Activated effector memory CD4-positive, alpha-beta T cell treated with Interleukin-2 at 50 U/mL for 16 hours (primary cell): Measurements from ENCODE around the gene PLEKHA5.
"Not testable (repeated sequence)": the region's sequence is repeated elsewhere in the genome, so short reads cannot be mapped to it uniquely, and the experiment has no call there.

Source experiments
- DNase-seq: peaks from one replicate; pipeline ENCODE4 v3.0.0-alpha.2; 2020

Gene PLEKHA5

DNA sequence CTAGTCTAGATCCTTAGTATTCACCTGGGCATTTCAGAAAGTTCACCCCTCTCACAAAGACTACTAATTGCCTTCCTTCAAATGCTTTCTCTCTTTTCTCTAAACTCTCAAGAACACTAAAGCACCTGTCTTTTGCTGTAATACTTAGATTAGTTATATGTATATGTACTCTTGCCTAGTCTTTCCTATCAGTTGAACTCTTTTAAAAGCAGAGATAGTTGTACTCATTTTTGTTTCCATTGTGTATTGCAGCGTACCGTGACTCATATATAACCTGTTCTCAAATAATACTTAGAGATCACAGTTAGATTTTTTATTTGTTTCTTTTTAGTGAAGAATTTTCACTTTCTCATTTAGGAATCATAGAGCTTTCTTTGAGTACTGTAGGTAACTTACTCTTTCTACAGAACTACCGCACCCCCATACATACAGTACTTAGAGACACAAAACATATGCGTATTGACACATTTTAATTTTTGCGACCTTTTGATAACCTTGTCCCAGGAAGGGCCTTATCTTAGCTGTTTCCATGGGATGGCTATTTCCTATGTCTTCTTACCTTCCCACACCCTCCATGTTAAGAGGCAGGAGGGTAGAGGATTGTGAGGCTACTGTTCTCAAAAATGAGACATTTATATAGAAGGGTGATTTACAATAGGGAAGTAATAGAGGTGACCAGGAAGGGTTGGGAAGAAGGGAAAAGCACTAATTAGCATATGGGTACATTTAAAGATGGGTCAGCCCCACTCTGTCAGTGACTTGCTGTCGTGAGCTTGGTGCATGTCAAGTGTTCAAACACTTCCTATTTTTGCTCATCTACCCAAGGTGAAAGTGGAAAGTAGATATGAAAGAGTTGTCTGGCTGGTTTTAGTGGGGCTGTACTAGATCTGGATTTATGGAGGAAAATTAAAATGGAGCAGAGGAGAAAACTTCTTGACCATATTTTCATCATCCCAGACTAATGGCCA is 74.3 kb downstream of the PLEKHA5 start:
- no peak for DNase-seq

- no peak for DNase-seq
Measured at GRCh38 chr12:19205120-19205519, 75.6 kb downstream of the PLEKHA5 start.

DNA sequence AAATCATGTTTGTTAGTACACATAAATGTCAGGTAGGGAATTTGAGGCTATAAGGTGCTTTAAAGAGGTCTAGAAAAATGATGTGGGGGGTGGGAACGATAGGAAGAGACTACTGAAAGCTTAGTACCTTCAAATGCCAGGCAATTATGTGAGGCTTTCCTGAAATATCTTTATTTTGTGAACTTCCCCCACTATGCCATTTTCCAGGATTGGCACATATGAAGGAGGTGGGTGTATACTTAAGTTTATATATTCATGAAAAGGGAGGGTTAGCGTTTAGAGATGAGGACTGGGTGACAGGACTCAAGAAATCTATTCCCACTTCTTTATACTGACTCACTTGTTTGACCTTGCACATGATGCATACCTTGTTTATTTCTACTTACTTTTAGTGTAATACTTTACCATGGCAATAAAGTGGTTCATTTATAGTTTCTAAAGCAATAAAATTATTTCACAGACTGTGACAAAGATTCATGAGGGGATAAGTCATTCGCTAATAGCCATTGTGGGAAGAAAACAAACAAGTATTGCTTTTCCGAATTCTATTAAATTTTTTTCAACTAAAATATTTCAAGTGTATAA is 77.1 kb downstream of the PLEKHA5 start:
- DNase-seq = no peak

GRCh38 chr12:19208456-19208855 is 78.9 kb downstream of the PLEKHA5 start:
- no peak for DNase-seq

- DNase-seq = no peak
Measured at GRCh38 chr12:19209661-19210060, 80.1 kb downstream of the PLEKHA5 start.

DNA sequence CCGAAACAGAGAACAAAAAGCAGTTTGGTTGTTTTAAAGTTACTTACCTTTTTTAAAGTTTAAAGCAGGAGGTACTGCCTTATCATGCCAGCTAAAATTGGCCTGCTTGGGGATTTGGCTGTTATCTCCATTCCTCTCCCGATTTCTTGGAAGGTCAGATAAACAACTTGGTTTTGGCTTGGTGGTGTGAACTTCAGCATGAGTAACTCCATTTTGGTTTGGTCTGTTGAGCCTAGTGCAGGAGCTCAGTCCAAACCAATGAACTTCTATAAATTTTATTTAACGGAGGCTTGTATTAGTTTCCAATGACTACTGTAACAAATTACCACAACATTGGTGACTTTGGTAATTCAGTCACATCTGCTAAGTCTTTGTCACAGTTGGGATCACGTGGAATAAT is 82.3 kb downstream of the PLEKHA5 start:
- no peak for DNase-seq

DNA sequence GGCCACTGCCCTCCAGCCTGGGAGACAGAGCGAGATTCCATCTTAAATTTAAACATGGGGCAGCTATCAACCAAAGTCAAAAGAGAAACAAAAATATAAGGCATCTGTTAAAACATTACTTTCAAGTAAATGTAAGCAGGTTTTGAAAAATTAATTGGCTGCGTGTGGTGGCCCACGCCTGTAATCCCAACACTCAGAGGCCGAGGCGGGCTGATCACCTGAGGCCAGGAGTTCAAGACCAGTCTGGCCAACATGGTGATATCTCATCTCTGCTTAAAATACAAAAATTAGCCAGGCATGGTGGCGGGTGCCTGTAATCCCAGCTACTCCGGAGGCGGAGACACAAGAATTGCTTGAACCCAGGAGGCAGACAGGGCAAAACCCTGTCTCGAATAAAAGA is 82.7 kb downstream of the PLEKHA5 start:
- DNase-seq = no peak

GRCh38 chr12:19214020-19214419 is 84.5 kb downstream of the PLEKHA5 start:
- DNase-seq = no peak

DNA sequence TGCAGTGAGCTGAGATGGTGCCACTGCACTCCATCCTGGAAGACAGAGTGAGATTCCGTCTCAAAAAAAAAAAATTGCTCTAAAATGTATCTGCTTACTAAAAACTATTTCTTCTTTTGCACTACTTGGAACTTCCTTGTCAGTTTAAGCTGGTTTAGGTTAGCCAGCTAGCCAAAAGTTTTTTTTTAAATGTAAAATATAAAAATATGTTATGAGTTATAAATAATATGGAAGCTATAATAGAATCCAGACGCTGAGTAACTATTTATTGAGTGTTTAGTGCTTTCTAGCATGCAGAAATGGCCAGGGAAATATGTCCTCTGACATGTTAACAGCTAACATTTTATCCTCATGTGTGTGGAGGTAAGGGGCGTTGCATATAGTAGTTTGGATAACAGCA is 85.6 kb downstream of the PLEKHA5 start:
- no peak for DNase-seq

DNA sequence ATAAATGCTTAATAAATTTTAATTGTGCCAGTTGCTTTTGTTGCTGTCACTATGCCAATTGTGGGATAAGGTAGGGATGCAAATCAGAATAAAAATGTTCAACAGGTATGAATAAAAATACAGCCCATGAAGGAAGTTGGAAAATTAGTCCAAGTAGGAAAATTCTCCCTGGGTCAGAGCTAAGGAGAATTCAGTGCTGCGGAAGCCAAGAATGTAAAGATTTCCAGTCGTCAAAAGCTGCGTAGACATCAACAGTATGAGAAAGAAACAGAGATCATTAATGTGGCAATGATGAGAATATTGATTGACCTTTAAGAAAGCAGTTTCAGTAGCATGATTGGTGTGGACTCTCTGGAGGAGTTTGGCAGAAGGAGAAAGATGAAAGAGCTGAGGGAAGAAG is 87.9 kb downstream of the PLEKHA5 start:
- DNase-seq = no peak

DNA sequence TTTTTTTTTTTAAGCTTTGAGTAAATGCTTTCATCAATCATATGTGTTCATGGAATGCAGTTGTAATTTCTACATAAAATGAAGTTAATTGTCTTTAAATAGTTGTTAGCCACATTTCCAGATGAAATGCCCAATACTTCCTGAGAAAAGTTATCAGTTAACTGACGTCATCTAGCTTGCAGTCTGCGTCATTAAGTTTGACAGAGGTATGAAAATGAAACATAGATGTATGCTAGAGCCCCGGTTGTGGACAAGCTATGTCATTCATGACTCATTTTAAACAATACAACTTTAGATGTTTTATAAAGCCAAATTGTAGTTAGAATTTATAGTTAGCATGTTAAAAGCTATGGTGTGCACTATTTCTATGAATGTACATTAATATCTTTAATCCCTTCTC is 90.7 kb downstream of the PLEKHA5 start:
- DNase-seq = no peak

DNA sequence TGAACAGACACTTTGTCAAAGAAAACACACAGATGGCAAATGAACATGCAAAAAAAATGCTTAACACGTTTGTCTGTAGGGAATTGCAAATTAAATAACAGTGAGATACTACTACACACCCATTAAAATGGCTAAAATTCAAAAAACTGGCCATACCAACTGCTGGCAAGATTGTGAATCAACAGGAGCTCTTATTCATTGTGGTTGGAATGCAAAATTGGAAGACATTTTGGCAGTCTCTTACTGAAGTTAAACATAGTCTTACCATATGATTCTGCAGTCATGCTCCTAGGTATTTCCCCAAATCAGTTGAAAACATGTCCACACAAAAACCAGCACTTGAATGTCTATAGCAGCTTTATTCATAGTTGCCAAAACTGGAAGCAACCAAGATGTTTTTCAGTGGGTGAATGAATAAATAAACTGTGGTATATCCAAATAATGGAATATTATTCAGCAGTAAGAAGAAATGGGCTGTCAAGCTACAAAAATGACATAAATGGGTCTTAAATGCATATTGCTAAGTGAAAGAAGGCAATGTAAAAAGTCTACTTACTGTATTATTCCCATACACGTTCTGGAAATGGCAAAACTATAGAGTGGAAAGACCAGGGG is 91.4 kb downstream of the PLEKHA5 start:
- no peak for DNase-seq

GRCh38 chr12:19222558-19222957 is 93.0 kb downstream of the PLEKHA5 start:
- no peak for DNase-seq

DNA sequence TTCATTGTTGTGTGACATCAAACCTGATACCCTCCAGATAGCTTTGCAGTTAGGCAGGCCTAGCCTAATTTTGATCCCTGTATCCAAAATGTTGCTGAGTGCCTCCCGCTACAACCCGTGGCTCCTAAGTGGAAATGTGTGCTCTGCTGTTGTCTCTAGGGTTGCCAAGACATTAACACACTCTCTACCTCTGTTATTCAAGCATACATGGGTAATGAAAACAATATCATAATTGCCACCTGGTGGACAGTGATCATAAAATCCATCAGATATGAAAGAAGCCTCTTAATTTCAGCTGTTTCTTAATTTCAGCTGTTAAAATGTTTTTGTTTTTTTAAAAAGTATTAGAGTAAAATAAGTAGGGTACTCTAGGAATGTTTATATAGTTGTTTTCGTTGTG is 93.5 kb downstream of the PLEKHA5 start:
- no peak for DNase-seq

- DNase-seq = no peak
Measured at GRCh38 chr12:19223695-19224094, 94.2 kb downstream of the PLEKHA5 start.

DNA sequence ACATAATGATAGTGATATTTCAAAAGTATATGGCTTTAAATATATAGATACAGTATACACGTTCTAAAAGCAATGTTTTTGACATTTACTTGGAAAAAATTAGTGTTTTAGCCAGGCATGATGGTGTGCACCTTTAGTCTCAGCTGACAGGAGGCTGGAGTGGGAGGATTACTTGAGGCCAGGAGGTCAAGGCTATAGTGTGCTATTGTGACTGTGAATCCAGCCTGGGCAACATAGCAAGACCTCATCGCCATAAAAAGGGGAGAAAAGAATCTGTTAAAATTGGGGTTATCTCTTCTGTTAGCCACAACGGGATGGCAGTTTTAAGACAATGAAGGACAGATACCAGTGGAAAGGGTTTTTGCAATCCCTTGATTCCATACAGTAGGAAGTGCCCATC is 95.2 kb downstream of the PLEKHA5 start:
- DNase-seq = no peak

GRCh38 chr12:19227190-19227879 is 97.8 kb downstream of the PLEKHA5 start:
- no peak for DNase-seq

DNA sequence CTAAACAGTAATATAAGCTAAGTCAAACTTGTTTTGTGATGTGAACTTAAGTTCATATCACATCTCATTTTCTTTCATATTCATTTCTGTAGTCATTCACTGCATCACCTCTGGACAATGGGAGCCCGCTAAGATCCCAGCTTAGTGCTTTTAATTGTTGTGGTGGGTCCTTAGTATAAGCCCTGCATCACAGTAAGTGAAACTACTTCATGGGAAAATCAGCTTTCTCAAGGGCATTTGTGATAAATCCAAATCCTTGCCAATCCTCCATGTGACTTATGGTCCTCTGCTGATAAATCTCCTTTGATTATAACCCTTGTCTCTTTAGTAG is 98.3 kb downstream of the PLEKHA5 start:
- no peak for DNase-seq

DNA sequence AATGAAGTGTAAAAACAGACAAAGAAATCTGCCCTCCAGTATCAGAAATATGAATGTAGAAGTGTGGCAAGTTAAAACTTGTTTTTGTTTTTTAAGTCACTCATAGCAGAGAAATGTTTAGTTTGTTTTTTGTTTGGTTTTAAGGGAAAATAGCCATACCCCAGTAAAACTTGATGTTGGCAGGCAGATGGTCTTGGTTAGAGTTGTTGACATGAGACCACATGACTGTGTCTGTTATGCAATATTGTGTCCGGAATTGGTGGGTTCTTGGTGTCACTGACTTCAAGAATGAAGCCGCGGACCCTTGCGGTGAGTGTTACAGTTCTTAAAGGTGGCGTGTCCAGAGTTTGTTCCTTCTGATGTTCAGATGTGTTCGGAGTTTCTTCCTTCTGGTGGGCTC is 99.5 kb downstream of the PLEKHA5 start:
- not testable (repeated sequence) for DNase-seq

GRCh38 chr12:19230299-19230866 is 100.8 kb downstream of the PLEKHA5 start:
- no peak for DNase-seq

DNA sequence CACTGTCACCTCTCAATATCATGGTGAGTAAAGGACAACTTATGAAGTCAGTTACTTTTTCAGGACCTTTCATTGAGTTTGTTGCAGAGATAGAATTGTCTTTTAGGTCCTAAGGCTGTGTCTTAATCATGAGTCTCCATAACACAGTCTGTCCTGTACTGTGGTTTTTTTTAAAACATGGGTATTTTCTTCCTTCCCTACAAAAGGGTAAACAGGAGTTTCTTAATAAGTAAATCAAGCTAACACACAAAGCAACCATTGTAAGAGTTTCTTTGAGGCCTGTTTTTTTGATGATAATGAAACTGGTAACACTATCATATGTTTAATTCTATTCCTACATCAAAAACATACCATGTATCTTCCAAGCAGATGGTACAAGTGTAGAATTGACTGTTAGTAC is 101.4 kb downstream of the PLEKHA5 start:
- DNase-seq = no peak

DNA sequence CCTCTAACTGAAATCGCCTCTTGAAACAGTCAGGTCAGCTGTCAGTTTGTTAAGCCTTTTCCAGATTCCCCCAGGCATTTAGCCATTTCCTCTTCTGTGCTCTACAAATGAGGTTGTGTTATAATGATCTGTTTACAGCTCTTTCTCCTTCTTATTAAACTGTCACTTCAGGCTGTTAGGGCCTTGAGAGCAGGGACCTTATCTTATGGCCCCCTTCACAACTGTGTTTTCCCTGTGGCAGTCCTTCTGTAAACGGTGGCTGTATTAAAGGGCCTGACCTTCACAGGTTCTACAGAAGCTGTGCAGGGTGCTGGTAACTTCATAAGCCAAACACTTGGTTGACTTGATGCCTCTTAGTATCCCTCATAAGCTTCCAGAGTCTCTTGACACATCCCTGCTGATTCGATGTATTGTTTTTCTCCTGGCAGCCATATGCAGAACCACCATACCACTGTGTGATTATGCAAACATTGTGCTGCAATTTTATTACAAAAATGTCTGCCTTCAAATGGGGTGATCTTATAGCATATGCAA is 104.7 kb downstream of the PLEKHA5 start:
- no peak for DNase-seq
